ENCODE data around the gene SCEL. TPM values are rescaled to one million over a fixed set of nuclear protein-coding genes. Genes with fewer than 3 reads are reported as not detected.

The SCEL gene
- total and polyA plus RNA-seq, 12 donors, result 0.07 to 7.7 (median 0.31) TPM; not detected in 7

GRCh38 chr13:77530875-77531274 lies 4.6 kb upstream of the SCEL start:
- TF ChIP-seq CTCF (IDR thresholded peaks at IDR 0.05) (no peak), POLR2A (IDR thresholded peaks at IDR 0.05) (no peak)
- no peaks in the 10 kb centered on the region for H3K27me3 ChIP-seq
- no peaks in the 10 kb centered on the region for H3K9me3 ChIP-seq (replicated peaks in 1 of 3)
- intact Hi-C loops (cut with DNase I), result no loop called here
- H3K27ac ChIP-seq, result no peak overlapping the region
- H3K4me3 ChIP-seq, result no peak overlapping the region
- no peaks in the 10 kb centered on the region for H3K36me3 ChIP-seq (replicated peaks in 1 of 2)
- no peak for DNase-seq
- peaks cover 4 to 7% of the 10 kb centered on the region in 2 donors for H3K4me1 ChIP-seq (replicated peaks in 1 of 2)

- Histone ChIP-seq H3K36me3 (replicated peaks in 1 of 2) (no peaks in the 10 kb centered on the region), H3K27me3 (peaks cover 5% of the 10 kb centered on the region), H3K9me3 (replicated peaks in 1 of 3) (no peaks in the 10 kb centered on the region), H3K4me3 (no peak overlapping the region), H3K4me1 (replicated peaks in 1 of 2) (peaks cover 4 to 7% of the 10 kb centered on the region in 2 donors), H3K27ac (no peak overlapping the region)
- WGBS, 4 donors, result 82 to 93% (median 88%) methylated on average over 2 of the region's 2 CpGs
- TF ChIP-seq POLR2A (IDR thresholded peaks at IDR 0.05) (no peak), CTCF (IDR thresholded peaks at IDR 0.05) (no peak)
- DNase-seq, result no peak
- intact Hi-C loops (cut with DNase I), result no loop called here
Measured at GRCh38 chr13:77532983-77533382, 2.5 kb upstream of the SCEL start.

- DNase-seq, result no peak
- 78 to 86% (median 78%) methylated on average over 7 of the region's 7 CpGs for WGBS, 4 donors
Measured at GRCh38 chr13:77533875-77534788, 1.4 kb upstream of the SCEL start.

GRCh38 chr13:77536358-77536757 lies 852 bp downstream of the SCEL start:
- Histone ChIP-seq H3K27ac (no peak overlapping the region), H3K27me3 (peaks cover 10% of the 10 kb centered on the region), H3K36me3 (replicated peaks in 1 of 2) (no peaks in the 10 kb centered on the region), H3K9me3 (replicated peaks in 1 of 3) (no peaks in the 10 kb centered on the region), H3K4me3 (no peak overlapping the region), H3K4me1 (replicated peaks in 1 of 2) (no peaks in the 10 kb centered on the region)
- intact Hi-C loops (cut with DNase I), result no loop called here
- no peak for DNase-seq
- TF ChIP-seq CTCF (IDR thresholded peaks at IDR 0.05) (no peak), POLR2A (IDR thresholded peaks at IDR 0.05) (no peak)

More at GRCh38 chr13:77533875-77534788, 1.4 kb upstream of the SCEL start:
- H3K9me3 ChIP-seq (replicated peaks in 1 of 3), result no peaks in the 10 kb centered on the region
- TF ChIP-seq POLR2A (IDR thresholded peaks at IDR 0.05), result no peak
- no peak for TF ChIP-seq CTCF (IDR thresholded peaks at IDR 0.05)
- intact Hi-C loops (cut with DNase I), result no loop called here
- H3K27ac ChIP-seq, result no peak overlapping the region
- H3K4me1 ChIP-seq (replicated peaks in 1 of 2), result peaks cover 4% of the 10 kb centered on the region in 2 donors
- H3K4me3 ChIP-seq, result no peak overlapping the region
- no peaks in the 10 kb centered on the region for H3K36me3 ChIP-seq (replicated peaks in 1 of 2)
- peaks cover 10% of the 10 kb centered on the region for H3K27me3 ChIP-seq

Measured in adrenal gland (tissue), 12 donors.